ENCODE results near the gene DGUOK. TPM values are rescaled to one million over a fixed set of nuclear protein-coding genes. Genes with fewer than 3 reads are reported as not detected.
A peak's percentile ranks its signal among the peaks of the same experiment; 100 is the strongest.

The DGUOK gene
- total RNA-seq, 1 experiment from 2014 or later: 100 TPM

GRCh38 chr2:73925853-73926492 is 707 bp upstream of the DGUOK start:
- BruUV-seq (replicated peaks): TSS peak; percentile 99
- TF ChIP-seq EZH2phosphoT487 (IDR thresholded peaks at IDR 0.05; ENCODE audit: borderline replicate concordance) (no peak), ZNF274 (IDR thresholded peaks at IDR 0.05; ENCODE audit: low read depth, low read length) (no peak), JUND (IDR thresholded peaks at IDR 0.05) (no peak), POLR2AphosphoS5 (IDR thresholded peaks at IDR 0.05; ENCODE audit: low read depth, low read length) (no peak), ZBTB33 (IDR thresholded peaks at IDR 0.05; ENCODE audit: extremely low read depth, insufficient replicate concordance, low read length) (peak; percentile 32), TCF7L2 (IDR thresholded peaks at IDR 0.05; ENCODE audit: borderline replicate concordance, extremely low read depth, insufficient read depth, insufficient read length) (no peak), ZFX (IDR thresholded peaks at IDR 0.05) (no peak), RAD21 (IDR thresholded peaks at IDR 0.05; ENCODE audit: low read depth) (no peak)

More at GRCh38 chr2:73925853-73926492, 707 bp upstream of the DGUOK start:
- Histone ChIP-seq H3K4me1 (ENCODE audit: control insufficient read depth in 1 of 2, insufficient read depth in 2 of 2, low read length in 2 of 2) (peaks cover 10 to 22% of the 10 kb centered on the region in 2 experiments; a peak in 3 of 4 replicates), H3K4me2 (ENCODE audit: low read length) (peak overlapping the region; percentile 82), H3K79me2 (ENCODE audit: insufficient read depth, low read length) (peaks cover 42% of the 10 kb centered on the region), H3K36me3 (ENCODE audit: control insufficient read depth in 1 of 2, insufficient read depth in 2 of 2, low read length in 2 of 2) (0 out of 4 replicates have a peak, but pooled peaks cover 0 to 2% of the 10 kb centered on the region in 2 experiments), H3K9ac (ENCODE audit: low read length) (peak overlapping the region; percentile 37), H3K27me3 (ENCODE audit: insufficient read depth, low read length) (no peaks in the 10 kb centered on the region), H3K4me3 (replicated peaks in 1 of 2; ENCODE audit: low read depth in 1 of 2, low read length in 2 of 2) (peak overlapping the region; percentile 89 to 90), H2AFZ (ENCODE audit: low read depth, low read length, poor library complexity, severe bottlenecking) (no peak overlapping the region), H4K20me1 (ENCODE audit: insufficient read depth) (0 out of 2 replicates have a peak, but pooled peaks cover 4% of the 10 kb centered on the region), H3K9me3 (ENCODE audit: control insufficient read depth in 1 of 2, insufficient read depth in 1 of 2, low read depth in 1 of 2, low read length in 2 of 2) (no peaks in the 10 kb centered on the region), H3K27ac (ENCODE audit: low read depth, low read length) (peak overlapping the region; percentile 62; the same call in 1 of the 2 replicates), H3K9me2 (ENCODE audit: insufficient read depth) (no peaks in the 10 kb centered on the region)
- intact Hi-C loops (cut with micrococcal nuclease): loop anchor here (2.0 kb wide), 1 partner anchor 57 kb away; no protein-coding TSS in a partner anchor
- RAD21 ChIA-PET (ENCODE audit: low non-redundant PET in 1 of 2, low total read pairs in 2 of 2, uncharacterized antibody in 2 of 2, unreplicated experiment in 2 of 2): no interaction called here
- POLR2A ChIA-PET: no interaction called here
- ATAC-seq (no peak), DNase-seq (ENCODE audit: low read depth, low spot score) (no peak)
- CTCF ChIA-PET: no interaction called here

All from HCT116 (cell line).